GM21423 (cell line): ENCODE results near the gene NELFA.

Experiments
- ATAC-seq: cut with Tn5 transposase; IDR thresholded peaks from one replicate; pipeline ENCODE4 v1.9.1; 2021; ENCODE audit warnings: mild to moderate bottlenecking, moderate library complexity; ENCODE audit not compliant: unreplicated experiment

Gene NELFA

GRCh38 chr4:1939664-1940509 lies 68.9 kb downstream of the NELFA start:
- ATAC-seq, result no peak

GRCh38 chr4:1938027-1938426 lies 70.7 kb downstream of the NELFA start:
- no peak for ATAC-seq

- no peak for ATAC-seq
These were observed 71.2 kb downstream of the NELFA start for GRCh38 chr4:1937550-1937949.

GRCh38 chr4:1933700-1934099 lies 75.1 kb downstream of the NELFA start:
- ATAC-seq, result no peak

GRCh38 chr4:1932736-1933135 lies 76.0 kb downstream of the NELFA start:
- no peak for ATAC-seq
